ENCODE measurements around the gene WFDC13.

Gene WFDC13

GRCh38 chr20:45751721-45752120 is 49.9 kb downstream of the WFDC13 start:
- Histone ChIP-seq H3K36me3 (ENCODE audit: control insufficient read depth, insufficient read depth, low read length) (no peaks in the 10 kb centered on the region), H3K4me3 (replicated peaks; ENCODE audit: low read depth, low read length) (no peak overlapping the region), H3K27me3 (replicated peaks; ENCODE audit: control insufficient read depth, insufficient read depth, low read length) (no peaks in the 10 kb centered on the region)
- DNase-seq (ENCODE audit: extremely low read depth, insufficient read length): no peak
- TF ChIP-seq, protein P1, sequence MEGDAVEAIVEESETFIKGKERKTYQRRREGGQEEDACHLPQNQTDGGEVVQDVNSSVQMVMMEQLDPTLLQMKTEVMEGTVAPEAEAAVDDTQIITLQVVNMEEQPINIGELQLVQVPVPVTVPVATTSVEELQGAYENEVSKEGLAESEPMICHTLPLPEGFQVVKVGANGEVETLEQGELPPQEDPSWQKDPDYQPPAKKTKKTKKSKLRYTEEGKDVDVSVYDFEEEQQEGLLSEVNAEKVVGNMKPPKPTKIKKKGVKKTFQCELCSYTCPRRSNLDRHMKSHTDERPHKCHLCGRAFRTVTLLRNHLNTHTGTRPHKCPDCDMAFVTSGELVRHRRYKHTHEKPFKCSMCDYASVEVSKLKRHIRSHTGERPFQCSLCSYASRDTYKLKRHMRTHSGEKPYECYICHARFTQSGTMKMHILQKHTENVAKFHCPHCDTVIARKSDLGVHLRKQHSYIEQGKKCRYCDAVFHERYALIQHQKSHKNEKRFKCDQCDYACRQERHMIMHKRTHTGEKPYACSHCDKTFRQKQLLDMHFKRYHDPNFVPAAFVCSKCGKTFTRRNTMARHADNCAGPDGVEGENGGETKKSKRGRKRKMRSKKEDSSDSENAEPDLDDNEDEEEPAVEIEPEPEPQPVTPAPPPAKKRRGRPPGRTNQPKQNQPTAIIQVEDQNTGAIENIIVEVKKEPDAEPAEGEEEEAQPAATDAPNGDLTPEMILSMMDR (IDR thresholded peaks at IDR 0.05; ENCODE audit: insufficient read depth, low read length, poor library complexity, severe bottlenecking): no peak

- Histone ChIP-seq H3K27me3 (replicated peaks; ENCODE audit: control insufficient read depth, insufficient read depth, low read length) (no peaks in the 10 kb centered on the region), H3K36me3 (ENCODE audit: control insufficient read depth, insufficient read depth, low read length) (no peaks in the 10 kb centered on the region), H3K4me3 (replicated peaks; ENCODE audit: low read depth, low read length) (no peak overlapping the region)
- no peak for DNase-seq (ENCODE audit: extremely low read depth, insufficient read length)
- TF ChIP-seq, protein P1 (IDR thresholded peaks at IDR 0.05; ENCODE audit: insufficient read depth, low read length, poor library complexity, severe bottlenecking): no peak
Measured at GRCh38 chr20:45752746-45753145, 50.9 kb downstream of the WFDC13 start.

GRCh38 chr20:45758096-45758495 is 56.3 kb downstream of the WFDC13 start:
- Histone ChIP-seq H3K4me3 (replicated peaks; ENCODE audit: low read depth, low read length) (no peak overlapping the region), H3K27me3 (replicated peaks; ENCODE audit: control insufficient read depth, insufficient read depth, low read length) (no peaks in the 10 kb centered on the region), H3K36me3 (ENCODE audit: control insufficient read depth, insufficient read depth, low read length) (no peaks in the 10 kb centered on the region)
- no peak for DNase-seq (ENCODE audit: extremely low read depth, insufficient read length)
- TF ChIP-seq, protein P1 (IDR thresholded peaks at IDR 0.05; ENCODE audit: insufficient read depth, low read length, poor library complexity, severe bottlenecking): no peak

All from GM06990 (cell line).